ENCODE data around the gene DHFR. TPM values are rescaled to one million over a fixed set of nuclear protein-coding genes. Genes with fewer than 3 reads are reported as not detected.

DHFR gene
- total RNA-seq, 1 experiment from 2014 or later, result 58.7 TPM

DNA sequence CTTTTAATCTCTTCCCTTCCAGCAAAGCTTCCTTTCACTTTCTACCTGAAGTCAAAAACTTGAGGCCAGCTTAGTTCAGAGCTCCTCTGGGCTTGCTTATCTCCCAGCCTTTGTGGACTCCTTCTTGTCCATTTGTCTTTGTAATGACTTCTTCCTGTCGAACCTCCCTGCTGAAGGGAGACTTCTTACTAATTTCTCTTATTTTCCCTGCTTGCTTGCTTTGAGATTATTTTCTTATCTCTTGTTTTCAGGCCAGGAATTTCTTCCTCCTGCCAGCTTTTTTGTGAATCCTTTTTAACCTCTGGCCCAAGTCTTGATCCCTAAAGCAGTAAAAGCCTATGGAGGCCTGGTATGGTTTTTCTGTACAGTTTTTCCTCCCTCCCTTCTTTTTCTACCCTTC lies 46.8 kb upstream of the DHFR start:
- Histone ChIP-seq H3K4me2 (ENCODE audit: low read length) (no peak overlapping the region), H3K36me3 (ENCODE audit: control insufficient read depth in 1 of 2, insufficient read depth in 2 of 2, low read length in 2 of 2) (no peaks in the 10 kb centered on the region), H2AFZ (ENCODE audit: low read depth, low read length, poor library complexity, severe bottlenecking) (no peak overlapping the region), H3K9me3 (ENCODE audit: control insufficient read depth in 1 of 2, insufficient read depth in 1 of 2, low read depth in 1 of 2, low read length in 2 of 2) (no peaks in the 10 kb centered on the region), H3K79me2 (ENCODE audit: insufficient read depth, low read length) (no peaks in the 10 kb centered on the region), H3K4me1 (ENCODE audit: control insufficient read depth in 1 of 2, insufficient read depth in 2 of 2, low read length in 2 of 2) (no peaks in the 10 kb centered on the region), H3K4me3 (replicated peaks in 1 of 2; ENCODE audit: low read depth in 1 of 2, low read length in 2 of 2) (no peak overlapping the region), H3K9ac (ENCODE audit: low read length) (no peak overlapping the region), H3K9me2 (ENCODE audit: insufficient read depth) (no peaks in the 10 kb centered on the region), H3K27ac (ENCODE audit: low read depth, low read length) (no peak overlapping the region), H3K27me3 (ENCODE audit: insufficient read depth, low read length) (no peaks in the 10 kb centered on the region), H4K20me1 (ENCODE audit: insufficient read depth) (no peaks in the 10 kb centered on the region)
- no peak for ATAC-seq
- TF ChIP-seq TCF7L2 (IDR thresholded peaks at IDR 0.05; ENCODE audit: borderline replicate concordance, extremely low read depth, insufficient read depth, insufficient read length) (no peak), YY1 (IDR thresholded peaks at IDR 0.05; ENCODE audit: extremely low read depth, insufficient replicate concordance, low read depth, low read length) (no peak)
- CTCF ChIA-PET, result no interaction called here
- no TSS peak for BruUV-seq (replicated peaks)
- intact Hi-C loops (cut with micrococcal nuclease), result no loop called here
- no peak for DNase-seq (ENCODE audit: low read depth, low spot score)
- POLR2A ChIA-PET, result no interaction called here
- RAD21 ChIA-PET (ENCODE audit: low non-redundant PET in 1 of 2, low total read pairs in 2 of 2, uncharacterized antibody in 2 of 2, unreplicated experiment in 2 of 2), result no interaction called here

- TF ChIP-seq POLR2A (IDR thresholded peaks at IDR 0.05; ENCODE audit: borderline replicate concordance, extremely low read depth, insufficient read depth, insufficient read length) (no peak), ELF1 (IDR thresholded peaks at IDR 0.05; ENCODE audit: borderline replicate concordance, low read depth) (no peak), YY1 (IDR thresholded peaks at IDR 0.05; ENCODE audit: extremely low read depth, insufficient replicate concordance, low read depth, low read length) (no peak), EZH2 (IDR thresholded peaks at IDR 0.05) (no peak), SRF (IDR thresholded peaks at IDR 0.05; ENCODE audit: low read depth) (no peak)
- Histone ChIP-seq H3K4me1 (ENCODE audit: control insufficient read depth in 1 of 2, insufficient read depth in 2 of 2, low read length in 2 of 2) (no peaks in the 10 kb centered on the region), H3K27ac (ENCODE audit: low read depth, low read length) (no peak overlapping the region), H3K9me2 (ENCODE audit: insufficient read depth) (no peaks in the 10 kb centered on the region), H4K20me1 (ENCODE audit: insufficient read depth) (no peaks in the 10 kb centered on the region), H2AFZ (ENCODE audit: low read depth, low read length, poor library complexity, severe bottlenecking) (no peak overlapping the region), H3K27me3 (ENCODE audit: insufficient read depth, low read length) (no peaks in the 10 kb centered on the region), H3K4me2 (ENCODE audit: low read length) (no peak overlapping the region), H3K9ac (ENCODE audit: low read length) (no peak overlapping the region), H3K79me2 (ENCODE audit: insufficient read depth, low read length) (no peaks in the 10 kb centered on the region), H3K9me3 (ENCODE audit: control insufficient read depth in 1 of 2, insufficient read depth in 1 of 2, low read depth in 1 of 2, low read length in 2 of 2) (no peaks in the 10 kb centered on the region), H3K36me3 (ENCODE audit: control insufficient read depth in 1 of 2, insufficient read depth in 2 of 2, low read length in 2 of 2) (no peaks in the 10 kb centered on the region), H3K4me3 (replicated peaks in 1 of 2; ENCODE audit: low read depth in 1 of 2, low read length in 2 of 2) (no peak overlapping the region)
- intact Hi-C loops (cut with micrococcal nuclease), result no loop called here
- RAD21 ChIA-PET (ENCODE audit: low non-redundant PET in 1 of 2, low total read pairs in 2 of 2, uncharacterized antibody in 2 of 2, unreplicated experiment in 2 of 2), result no interaction called here
- BruUV-seq (replicated peaks), result no TSS peak
- CTCF ChIA-PET, result no interaction called here
- DNase-seq (ENCODE audit: low read depth, low spot score) (no peak), ATAC-seq (no peak)
- POLR2A ChIA-PET, result no interaction called here
These were observed 43.6 kb upstream of the DHFR start for GRCh38 chr5:80698369-80698768.

All from HCT116 (cell line).